ENCODE measurements around the gene TOMM70. TPM values are rescaled to one million over a fixed set of nuclear protein-coding genes. Genes with fewer than 3 reads are reported as not detected.
"Not testable (repeated sequence)": the region's sequence is repeated elsewhere in the genome, so short reads cannot be mapped to it uniquely, and the experiment has no call there.

The TOMM70 gene
- polyA plus RNA-seq, 3 donors from 2014 or later: 10.0 to 15.4 (median 11.2) TPM

GRCh38 chr3:100368441-100368840 lies 32.4 kb downstream of the TOMM70 start:
- Mint-ChIP-seq H3K27me3 (ENCODE audit: low read depth in 3 of 3) (peaks cover 0 to 2% (median 0%) of the 10 kb centered on the region in 3 donors), H3K27ac (no peak overlapping the region), H3K4me1 (no peaks in the 10 kb centered on the region), H3K36me3 (peaks cover 8 to 36% (median 11%) of the 10 kb centered on the region in 3 donors), H3K9me3 (no peaks in the 10 kb centered on the region), H3K4me3 (no peak overlapping the region)
- DNase-seq: no peak

- Mint-ChIP-seq H3K9me3 (no peaks in the 10 kb centered on the region), H3K27me3 (ENCODE audit: low read depth in 3 of 3) (peaks cover 0 to 2% (median 0%) of the 10 kb centered on the region in 3 donors), H3K4me3 (no peak overlapping the region), H3K4me1 (no peaks in the 10 kb centered on the region), H3K27ac (no peak overlapping the region), H3K36me3 (peaks cover 15 to 35% (median 16%) of the 10 kb centered on the region in 3 donors)
- no peak for DNase-seq
Measured at GRCh38 chr3:100366424-100366823, 34.5 kb downstream of the TOMM70 start.

GRCh38 chr3:100364421-100364820 lies 36.5 kb downstream of the TOMM70 start:
- no peak overlapping the region for H3K4me3 Mint-ChIP-seq
- no peak for DNase-seq
- peaks cover 16 to 45% (median 24%) of the 10 kb centered on the region in 3 donors for H3K36me3 Mint-ChIP-seq
- peaks cover 0 to 4% (median 0%) of the 10 kb centered on the region in 3 donors for H3K27me3 Mint-ChIP-seq (ENCODE audit: low read depth in 3 of 3)
- H3K27ac Mint-ChIP-seq: peak overlapping the region in 1 of 6 donors; percentile 62
- H3K4me1 Mint-ChIP-seq: no peaks in the 10 kb centered on the region
- H3K9me3 Mint-ChIP-seq: no peaks in the 10 kb centered on the region

DNA sequence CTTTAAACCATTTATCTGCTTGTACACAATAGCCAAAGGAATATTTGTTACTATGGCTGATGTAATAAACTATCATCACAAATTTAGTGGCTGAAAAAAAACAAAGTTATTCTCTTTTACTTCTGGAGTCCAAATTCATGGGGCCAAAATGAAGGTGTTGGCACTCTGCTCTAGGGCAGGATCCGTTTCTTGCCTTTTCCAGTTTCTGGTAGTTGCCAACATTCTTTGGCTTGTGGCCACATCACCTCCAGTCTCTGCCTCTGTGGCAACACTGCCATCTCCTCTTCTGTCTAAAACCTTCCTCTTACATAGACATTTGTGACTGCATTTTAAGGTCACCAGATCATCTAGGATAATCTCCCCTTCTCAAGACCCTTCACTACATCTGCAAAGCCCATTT lies 39.0 kb downstream of the TOMM70 start:
- H3K4me3 Mint-ChIP-seq: no peak overlapping the region
- peaks cover 0 to 2% (median 0%) of the 10 kb centered on the region in 3 donors for H3K27me3 Mint-ChIP-seq (ENCODE audit: low read depth in 3 of 3)
- H3K4me1 Mint-ChIP-seq: no peaks in the 10 kb centered on the region
- peak overlapping the region in 1 of 6 donors; percentile 16 for H3K27ac Mint-ChIP-seq
- H3K36me3 Mint-ChIP-seq: peaks cover 13 to 44% (median 21%) of the 10 kb centered on the region in 3 donors
- no peak for DNase-seq
- H3K9me3 Mint-ChIP-seq: no peaks in the 10 kb centered on the region

DNA sequence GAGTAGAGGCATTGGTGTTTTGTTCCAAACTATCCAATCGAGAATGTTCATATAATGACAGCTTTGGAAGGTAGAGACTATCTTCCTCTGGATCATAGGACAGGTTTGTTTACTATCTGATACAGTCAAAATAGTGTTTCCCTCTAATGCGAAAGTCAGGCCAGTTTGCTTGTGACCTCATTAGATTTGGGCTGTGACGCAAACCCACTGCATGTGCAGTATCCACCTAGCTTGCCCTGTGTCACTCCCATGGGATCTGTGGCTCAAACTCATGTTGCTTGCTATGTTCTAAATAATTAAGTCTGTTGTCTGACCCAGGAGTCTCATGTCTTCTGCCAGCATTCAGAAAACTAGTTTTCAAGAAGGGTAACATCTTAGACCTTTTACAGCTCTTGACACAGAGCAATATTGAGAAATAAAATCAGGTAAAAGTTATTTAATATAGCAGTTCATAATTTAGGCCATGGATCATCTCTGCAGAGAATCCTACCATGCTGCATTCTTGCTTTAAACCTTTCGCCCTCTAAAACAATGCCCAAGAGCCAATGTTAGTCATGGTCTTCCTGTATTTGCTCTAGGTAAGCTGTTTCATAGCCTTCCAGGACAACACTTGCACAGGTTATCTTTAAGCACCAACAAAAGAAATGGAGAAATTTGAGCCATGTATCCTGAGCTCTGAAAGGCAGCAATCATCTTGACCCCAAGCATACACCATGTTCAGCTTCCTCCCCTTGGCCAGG lies 40.0 kb downstream of the TOMM70 start:
- H3K4me3 Mint-ChIP-seq: no peak overlapping the region
- H3K9me3 Mint-ChIP-seq: no peaks in the 10 kb centered on the region
- no peaks in the 10 kb centered on the region for H3K4me1 Mint-ChIP-seq
- peak overlapping the region in 1 of 6 donors; percentile 29 for H3K27ac Mint-ChIP-seq
- peaks cover 13 to 41% (median 21%) of the 10 kb centered on the region in 3 donors for H3K36me3 Mint-ChIP-seq
- no peak for DNase-seq
- H3K27me3 Mint-ChIP-seq (ENCODE audit: low read depth in 3 of 3): peaks cover 0 to 2% (median 0%) of the 10 kb centered on the region in 3 donors

DNA sequence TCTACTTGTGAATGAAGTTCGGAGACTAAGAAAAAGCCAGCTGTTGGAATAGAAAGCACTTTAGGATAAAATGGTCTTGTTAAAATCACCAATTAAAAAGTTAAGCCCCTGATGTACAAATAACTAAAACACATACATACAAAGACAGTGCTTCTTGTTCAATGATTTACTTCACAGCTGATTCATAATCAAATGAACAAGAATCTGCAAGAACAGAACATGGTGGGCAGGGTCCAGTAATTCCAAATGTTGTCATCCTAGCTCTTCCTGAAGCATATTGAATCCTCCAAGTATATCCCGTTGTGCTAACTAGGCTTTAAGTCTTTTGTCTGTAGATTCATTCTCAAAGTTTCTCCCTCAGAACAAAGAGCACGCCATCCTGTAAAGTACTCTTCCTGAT lies 41.9 kb downstream of the TOMM70 start:
- Mint-ChIP-seq H3K36me3 (peaks cover 15 to 33% (median 27%) of the 10 kb centered on the region in 3 donors), H3K4me3 (no peak overlapping the region), H3K9me3 (no peaks in the 10 kb centered on the region), H3K27me3 (ENCODE audit: low read depth in 3 of 3) (peaks cover 0 to 2% (median 0%) of the 10 kb centered on the region in 3 donors), H3K4me1 (no peaks in the 10 kb centered on the region), H3K27ac (no peak overlapping the region)
- no peak for DNase-seq

DNA sequence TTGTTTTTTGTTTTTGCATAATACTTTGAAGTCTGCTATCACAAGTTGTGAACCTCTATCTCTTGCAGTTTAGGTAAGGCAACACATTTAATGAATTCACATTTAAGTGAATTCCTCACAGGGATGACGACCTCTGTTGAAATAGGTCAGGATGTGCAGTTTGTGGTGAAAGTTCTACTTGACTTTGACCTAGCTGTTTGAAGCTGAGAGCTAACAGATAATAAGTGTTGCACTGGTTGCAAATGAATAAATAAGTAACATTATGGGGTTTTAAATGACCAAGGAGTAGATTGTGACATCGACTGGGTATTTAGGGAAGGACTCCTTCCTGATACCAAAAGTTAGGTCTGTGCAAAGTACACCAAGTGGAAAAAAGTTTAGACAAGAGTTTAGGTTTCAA lies 42.5 kb downstream of the TOMM70 start:
- Mint-ChIP-seq H3K27me3 (ENCODE audit: low read depth in 3 of 3) (peaks cover 0 to 2% (median 0%) of the 10 kb centered on the region in 3 donors), H3K9me3 (no peaks in the 10 kb centered on the region), H3K4me1 (no peaks in the 10 kb centered on the region), H3K4me3 (no peak overlapping the region), H3K36me3 (peaks cover 15 to 32% (median 26%) of the 10 kb centered on the region in 3 donors), H3K27ac (peak overlapping the region in 1 of 6 donors; percentile 11)
- DNase-seq: no peak

DNA sequence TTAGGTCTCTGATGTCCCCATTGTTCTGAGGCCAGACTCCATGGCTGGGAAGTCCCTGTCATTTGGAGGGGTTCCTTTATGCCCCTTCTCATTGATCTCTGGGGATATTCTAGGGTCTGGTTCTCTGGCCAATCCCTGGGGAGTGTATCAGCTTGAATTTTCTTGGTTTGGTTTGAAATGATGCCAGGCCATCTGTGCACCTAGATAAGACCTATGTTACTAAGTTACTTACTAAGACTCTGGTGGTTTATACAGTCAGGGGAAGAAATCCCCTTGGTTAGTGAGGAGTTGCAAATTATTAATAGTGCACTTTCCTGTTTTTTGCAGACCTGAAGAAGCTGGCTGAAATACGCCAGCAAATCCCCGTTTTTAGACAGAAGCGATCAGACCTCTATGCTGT lies 46.0 kb downstream of the TOMM70 start:
- Mint-ChIP-seq H3K9me3 (no peaks in the 10 kb centered on the region), H3K4me1 (no peaks in the 10 kb centered on the region), H3K36me3 (peaks cover 23 to 38% (median 32%) of the 10 kb centered on the region in 3 donors), H3K27ac (peak overlapping the region in 2 of 6 donors; percentile 30 to 69), H3K27me3 (ENCODE audit: low read depth in 3 of 3) (no peaks in the 10 kb centered on the region), H3K4me3 (no peak overlapping the region)
- DNase-seq: no peak

- Mint-ChIP-seq H3K36me3 (peaks cover 37 to 46% (median 40%) of the 10 kb centered on the region in 3 donors), H3K27me3 (ENCODE audit: low read depth in 3 of 3) (no peaks in the 10 kb centered on the region), H3K4me1 (no peaks in the 10 kb centered on the region), H3K9me3 (no peaks in the 10 kb centered on the region), H3K27ac (no peak overlapping the region), H3K4me3 (no peak overlapping the region)
- no peak for DNase-seq
Measured at GRCh38 chr3:100352296-100353231, 48.3 kb downstream of the TOMM70 start.

GRCh38 chr3:100351770-100352169 lies 49.1 kb downstream of the TOMM70 start:
- DNase-seq; H3K4me1 Mint-ChIP-seq; H3K27me3 Mint-ChIP-seq (ENCODE audit: low read depth in 3 of 3); H3K9me3 Mint-ChIP-seq; H3K4me3 Mint-ChIP-seq; H3K27ac Mint-ChIP-seq: not testable (repeated sequence)
- peaks cover 37 to 46% (median 42%) of the 10 kb centered on the region in 3 donors for H3K36me3 Mint-ChIP-seq

- Mint-ChIP-seq H3K9me3 (no peaks in the 10 kb centered on the region), H3K4me3 (no peak overlapping the region), H3K27me3 (ENCODE audit: low read depth in 3 of 3) (no peaks in the 10 kb centered on the region), H3K36me3 (peaks cover 48 to 59% (median 53%) of the 10 kb centered on the region in 3 donors), H3K27ac (peak overlapping the region in 1 of 6 donors; percentile 7), H3K4me1 (no peaks in the 10 kb centered on the region)
- no peak for DNase-seq
Measured at GRCh38 chr3:100348727-100349126, 52.2 kb downstream of the TOMM70 start.

GRCh38 chr3:100340527-100340926 lies 60.4 kb downstream of the TOMM70 start:
- H3K4me3 Mint-ChIP-seq: no peak overlapping the region
- no peak for DNase-seq
- H3K27me3 Mint-ChIP-seq (ENCODE audit: low read depth in 3 of 3): peaks cover 0 to 2% (median 2%) of the 10 kb centered on the region in 3 donors
- H3K36me3 Mint-ChIP-seq: peaks cover 30 to 45% (median 38%) of the 10 kb centered on the region in 3 donors
- peaks cover 6 to 7% of the 10 kb centered on the region in 2 donors for H3K4me1 Mint-ChIP-seq
- H3K9me3 Mint-ChIP-seq: peaks cover 0 to 2% (median 0%) of the 10 kb centered on the region in 6 donors
- no peak overlapping the region for H3K27ac Mint-ChIP-seq

DNA sequence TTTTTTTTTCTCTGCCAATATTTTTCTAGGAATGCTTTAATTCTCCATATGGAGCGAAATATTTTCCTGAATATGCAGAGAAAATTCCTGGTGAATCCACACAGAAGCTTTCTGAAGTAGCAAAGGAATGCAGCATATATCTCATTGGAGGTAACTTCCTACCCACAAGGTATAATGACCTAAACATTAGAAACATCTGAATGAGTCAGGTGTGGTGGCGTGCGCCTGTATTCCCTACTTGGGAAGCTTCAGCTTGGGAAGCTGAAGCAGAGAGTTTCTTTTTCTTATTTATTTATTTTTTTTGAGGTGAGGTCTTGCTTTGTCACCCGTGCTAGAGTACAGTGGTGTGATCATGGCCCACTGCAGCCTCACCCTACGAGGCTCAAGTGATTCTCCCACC lies 61.1 kb downstream of the TOMM70 start:
- no peak for DNase-seq
- no peak overlapping the region for H3K4me3 Mint-ChIP-seq
- H3K4me1 Mint-ChIP-seq: peaks cover 12 to 14% of the 10 kb centered on the region in 2 donors
- H3K36me3 Mint-ChIP-seq: peaks cover 26 to 41% (median 34%) of the 10 kb centered on the region in 3 donors
- no peak overlapping the region for H3K27ac Mint-ChIP-seq
- peaks cover 0 to 2% (median 0%) of the 10 kb centered on the region in 6 donors for H3K9me3 Mint-ChIP-seq
- H3K27me3 Mint-ChIP-seq (ENCODE audit: low read depth in 3 of 3): peaks cover 2 to 6% (median 5%) of the 10 kb centered on the region in 3 donors
